KMS-11 (cell line): ENCODE measurements around the gene LRRC7.

Experiments
- H2AFZ ChIP-seq: fragments of 200-600 bp; sonication (generic); 2 replicates; pipeline ENCODE4 v1.6.1; 2016; ENCODE audit warnings: antibody characterized with exemption, mixed run types, low read depth
- H3K27ac ChIP-seq: fragments of 200-600 bp; sonication (generic); 2 replicates; pipeline ENCODE4 v1.6.1; 2016; ENCODE audit warnings: mild to moderate bottlenecking, mixed run types
- H3K27me3 ChIP-seq: fragments of 200-600 bp; sonication (generic); 2 replicates; pipeline ENCODE4 v1.6.1; 2017; ENCODE audit warnings: mild to moderate bottlenecking, low read depth, mixed run types, moderate library complexity; ENCODE audit not compliant: insufficient read depth
- H3K36me3 ChIP-seq: fragments of 200-600 bp; sonication (generic); 2 replicates; pipeline ENCODE4 v1.6.1; 2017; ENCODE audit warnings: mild to moderate bottlenecking, mixed run types; ENCODE audit not compliant: insufficient read depth
- H3K4me1 ChIP-seq: fragments of 200-600 bp; sonication (generic); 2 replicates; pipeline ENCODE4 v1.6.1; 2016; ENCODE audit warnings: mild to moderate bottlenecking, low read depth, mixed run types; ENCODE audit not compliant: poor library complexity, severe bottlenecking
- H3K4me2 ChIP-seq: fragments of 200-600 bp; sonication (generic); 2 replicates; pipeline ENCODE4 v1.7.0; 2016; ENCODE audit warnings: mild to moderate bottlenecking, mixed run types
- H3K4me3 ChIP-seq: fragments of 200-600 bp; sonication (generic); IDR thresholded peaks from 2 replicates; pipeline ENCODE4 v1.6.1; 2017; ENCODE audit warnings: low read depth, low read length, mixed read lengths; ENCODE audit not compliant: insufficient read depth
- H3K79me2 ChIP-seq: fragments of 200-600 bp; sonication (generic); 2 replicates; pipeline ENCODE4 v1.6.1; 2016; ENCODE audit warnings: low read depth, mixed run types; ENCODE audit not compliant: insufficient read depth
- H3K9ac ChIP-seq: fragments of 200-600 bp; sonication (generic); 2 replicates; pipeline ENCODE4 v1.6.1; 2016; ENCODE audit warnings: mild to moderate bottlenecking, mixed run types
- H4K20me1 ChIP-seq: fragments of 200-600 bp; sonication (generic); 2 replicates; pipeline ENCODE4 v1.6.1; 2016; ENCODE audit warnings: mild to moderate bottlenecking, mixed run types; ENCODE audit not compliant: insufficient read depth
- CTCF ChIP-seq: fragments of 200-600 bp; sonication (generic); conservative IDR thresholded peaks from 2 replicates; pipeline ENCODE4 v1.6.1; 2017; ENCODE audit warnings: low read depth, mild to moderate bottlenecking, antibody characterized with exemption, low read length, moderate library complexity, mixed read lengths

LRRC7 gene

GRCh38 chr1:70063861-70064260 is 496.1 kb downstream of the LRRC7 start:
- H3K27ac ChIP-seq, result no peak overlapping the region
- H3K9ac ChIP-seq, result no peak overlapping the region
- no peaks in the 10 kb centered on the region for H4K20me1 ChIP-seq
- H3K36me3 ChIP-seq, result no peaks in the 10 kb centered on the region
- no peaks in the 10 kb centered on the region for H3K27me3 ChIP-seq
- TF ChIP-seq CTCF, result no peak
- no peaks in the 10 kb centered on the region for H3K79me2 ChIP-seq
- H3K4me3 ChIP-seq, result no peak overlapping the region
- H3K4me1 ChIP-seq, result no peaks in the 10 kb centered on the region
- no peak overlapping the region for H3K4me2 ChIP-seq
- no peak overlapping the region for H2AFZ ChIP-seq

- Histone ChIP-seq H3K36me3 (no peaks in the 10 kb centered on the region), H3K4me2 (no peak overlapping the region), H3K4me3 (no peak overlapping the region), H3K79me2 (no peaks in the 10 kb centered on the region), H2AFZ (no peak overlapping the region), H3K27me3 (no peaks in the 10 kb centered on the region), H4K20me1 (no peaks in the 10 kb centered on the region), H3K9ac (no peak overlapping the region), H3K27ac (no peak overlapping the region), H3K4me1 (no peaks in the 10 kb centered on the region)
- no peak for TF ChIP-seq CTCF
Observed at GRCh38 chr1:70066711-70067110, 499.0 kb downstream of the LRRC7 start.

- Histone ChIP-seq H3K36me3 (no peaks in the 10 kb centered on the region), H4K20me1 (no peaks in the 10 kb centered on the region), H3K79me2 (no peaks in the 10 kb centered on the region), H3K27ac (no peak overlapping the region), H3K27me3 (no peaks in the 10 kb centered on the region), H2AFZ (no peak overlapping the region), H3K4me3 (no peak overlapping the region), H3K4me2 (no peak overlapping the region), H3K9ac (no peak overlapping the region), H3K4me1 (no peaks in the 10 kb centered on the region)
- no peak for TF ChIP-seq CTCF
Observed at GRCh38 chr1:70071601-70072000, 503.9 kb downstream of the LRRC7 start.

GRCh38 chr1:70072231-70072751 is 504.6 kb downstream of the LRRC7 start:
- Histone ChIP-seq H3K4me3 (no peak overlapping the region), H3K36me3 (no peaks in the 10 kb centered on the region), H3K27ac (no peak overlapping the region), H4K20me1 (no peaks in the 10 kb centered on the region), H3K27me3 (no peaks in the 10 kb centered on the region), H3K4me1 (no peaks in the 10 kb centered on the region), H3K79me2 (no peaks in the 10 kb centered on the region), H3K4me2 (no peak overlapping the region), H2AFZ (no peak overlapping the region), H3K9ac (no peak overlapping the region)
- no peak for TF ChIP-seq CTCF
